ENCODE measurements around the gene HDAC7. TPM values are rescaled to one million over a fixed set of nuclear protein-coding genes. Genes with fewer than 3 reads are reported as not detected.

The HDAC7 gene
- total RNA-seq, 1 donor from 2014 or later = 120 TPM

DNA sequence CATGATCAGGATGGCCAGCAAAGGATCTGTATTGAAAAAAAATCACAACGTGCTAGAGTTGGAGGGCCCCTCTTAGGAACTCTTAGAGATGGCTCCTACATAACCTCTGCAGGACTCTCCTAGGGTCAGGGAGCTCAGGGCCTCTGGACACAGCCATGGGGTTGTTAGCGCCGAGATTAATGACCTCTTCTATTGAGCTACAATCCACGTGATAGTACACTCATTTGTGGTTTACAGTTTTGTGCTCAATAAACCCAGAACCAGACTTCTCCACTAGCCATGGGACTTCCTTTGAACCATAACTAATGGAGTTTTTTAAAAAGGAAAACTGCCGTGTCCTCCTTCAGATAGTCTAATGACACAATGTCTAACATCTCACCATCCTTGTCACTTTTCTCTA lies 29.6 kb upstream of the HDAC7 start:
- no peak overlapping the region for H3K4me3 Mint-ChIP-seq (ENCODE audit: unreplicated experiment)
- no peaks in the 10 kb centered on the region for H3K9me3 Mint-ChIP-seq (ENCODE audit: unreplicated experiment)
- H3K27ac Mint-ChIP-seq (ENCODE audit: unreplicated experiment) = no peak overlapping the region
- peaks cover 7% of the 10 kb centered on the region for H3K4me1 Mint-ChIP-seq (ENCODE audit: unreplicated experiment)
- H3K27me3 Mint-ChIP-seq (ENCODE audit: unreplicated experiment) = no peaks in the 10 kb centered on the region
- DNase-seq (ENCODE audit: extremely low spot score, unreplicated experiment) = no peak
- no peak for TF ChIP-seq CTCF (IDR thresholded peaks at IDR 0.05)
- no peaks in the 10 kb centered on the region for H3K36me3 Mint-ChIP-seq (ENCODE audit: unreplicated experiment)

DNA sequence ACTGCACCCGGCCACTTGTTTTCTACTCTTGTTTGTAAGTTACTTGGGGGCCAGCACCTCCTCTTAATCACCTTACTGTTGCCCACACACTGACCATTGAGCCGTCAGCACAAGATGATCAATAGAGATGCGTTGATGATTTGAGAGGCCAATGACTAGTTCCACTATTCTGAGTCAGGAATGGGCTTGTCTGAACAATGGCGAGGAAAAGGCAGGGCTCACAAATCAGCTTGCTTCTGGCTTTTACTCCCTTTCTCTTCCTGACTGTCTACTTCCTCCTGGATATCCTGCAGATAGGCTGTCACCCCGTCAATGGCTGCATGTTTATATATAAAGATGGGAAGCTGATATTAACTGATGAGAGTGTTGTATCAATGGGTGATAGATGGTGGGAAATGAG lies 29.1 kb upstream of the HDAC7 start:
- TF ChIP-seq CTCF (IDR thresholded peaks at IDR 0.05) = no peak
- no peaks in the 10 kb centered on the region for H3K9me3 Mint-ChIP-seq (ENCODE audit: unreplicated experiment)
- no peaks in the 10 kb centered on the region for H3K36me3 Mint-ChIP-seq (ENCODE audit: unreplicated experiment)
- H3K4me1 Mint-ChIP-seq (ENCODE audit: unreplicated experiment) = peaks cover 8% of the 10 kb centered on the region
- no peak overlapping the region for H3K4me3 Mint-ChIP-seq (ENCODE audit: unreplicated experiment)
- H3K27me3 Mint-ChIP-seq (ENCODE audit: unreplicated experiment) = no peaks in the 10 kb centered on the region
- no peak for DNase-seq (ENCODE audit: extremely low spot score, unreplicated experiment)
- H3K27ac Mint-ChIP-seq (ENCODE audit: unreplicated experiment) = no peak overlapping the region

GRCh38 chr12:47846294-47846996 lies 26.7 kb upstream of the HDAC7 start:
- Mint-ChIP-seq H3K36me3 (ENCODE audit: unreplicated experiment) (no peaks in the 10 kb centered on the region), H3K4me1 (ENCODE audit: unreplicated experiment) (peaks cover 8% of the 10 kb centered on the region), H3K9me3 (ENCODE audit: unreplicated experiment) (no peaks in the 10 kb centered on the region), H3K27ac (ENCODE audit: unreplicated experiment) (no peak overlapping the region), H3K27me3 (ENCODE audit: unreplicated experiment) (peaks cover 3% of the 10 kb centered on the region), H3K4me3 (ENCODE audit: unreplicated experiment) (no peak overlapping the region)
- no peak for TF ChIP-seq CTCF (IDR thresholded peaks at IDR 0.05)
- DNase-seq (ENCODE audit: extremely low spot score, unreplicated experiment) = no peak

DNA sequence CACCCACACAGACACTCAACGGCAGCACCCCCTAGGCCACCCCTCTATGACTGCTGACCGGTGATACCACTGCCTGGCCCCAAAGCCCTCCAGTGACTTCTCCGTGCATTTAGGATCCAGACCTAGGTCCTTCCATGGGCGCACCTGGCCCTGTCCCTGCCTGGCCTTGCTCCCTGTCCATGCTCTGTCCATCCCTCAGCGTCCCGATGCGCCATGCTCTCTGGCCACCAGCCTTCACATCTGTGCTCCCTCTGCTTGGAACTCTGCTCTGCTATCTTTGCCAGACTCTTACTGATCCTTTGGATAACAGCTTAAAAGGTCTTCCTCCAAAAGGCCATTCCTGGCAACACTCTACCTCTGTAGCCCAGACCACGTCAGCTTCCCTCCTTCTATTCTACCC lies 25.4 kb upstream of the HDAC7 start:
- no peak overlapping the region for H3K4me3 Mint-ChIP-seq (ENCODE audit: unreplicated experiment)

More for the DNA sequence above, 25.4 kb upstream of the HDAC7 start:
- TF ChIP-seq CTCF (IDR thresholded peaks at IDR 0.05) = no peak
- Mint-ChIP-seq H3K27me3 (ENCODE audit: unreplicated experiment) (peaks cover 9% of the 10 kb centered on the region), H3K36me3 (ENCODE audit: unreplicated experiment) (no peaks in the 10 kb centered on the region), H3K27ac (ENCODE audit: unreplicated experiment) (no peak overlapping the region), H3K9me3 (ENCODE audit: unreplicated experiment) (no peaks in the 10 kb centered on the region), H3K4me1 (ENCODE audit: unreplicated experiment) (peaks cover 8% of the 10 kb centered on the region)
- no peak for DNase-seq (ENCODE audit: extremely low spot score, unreplicated experiment)
